ENCODE data around the gene NAA38.
"Not testable (repeated sequence)": the region's sequence is repeated elsewhere in the genome, so short reads cannot be mapped to it uniquely, and the experiment has no call there.

NAA38 gene

DNA sequence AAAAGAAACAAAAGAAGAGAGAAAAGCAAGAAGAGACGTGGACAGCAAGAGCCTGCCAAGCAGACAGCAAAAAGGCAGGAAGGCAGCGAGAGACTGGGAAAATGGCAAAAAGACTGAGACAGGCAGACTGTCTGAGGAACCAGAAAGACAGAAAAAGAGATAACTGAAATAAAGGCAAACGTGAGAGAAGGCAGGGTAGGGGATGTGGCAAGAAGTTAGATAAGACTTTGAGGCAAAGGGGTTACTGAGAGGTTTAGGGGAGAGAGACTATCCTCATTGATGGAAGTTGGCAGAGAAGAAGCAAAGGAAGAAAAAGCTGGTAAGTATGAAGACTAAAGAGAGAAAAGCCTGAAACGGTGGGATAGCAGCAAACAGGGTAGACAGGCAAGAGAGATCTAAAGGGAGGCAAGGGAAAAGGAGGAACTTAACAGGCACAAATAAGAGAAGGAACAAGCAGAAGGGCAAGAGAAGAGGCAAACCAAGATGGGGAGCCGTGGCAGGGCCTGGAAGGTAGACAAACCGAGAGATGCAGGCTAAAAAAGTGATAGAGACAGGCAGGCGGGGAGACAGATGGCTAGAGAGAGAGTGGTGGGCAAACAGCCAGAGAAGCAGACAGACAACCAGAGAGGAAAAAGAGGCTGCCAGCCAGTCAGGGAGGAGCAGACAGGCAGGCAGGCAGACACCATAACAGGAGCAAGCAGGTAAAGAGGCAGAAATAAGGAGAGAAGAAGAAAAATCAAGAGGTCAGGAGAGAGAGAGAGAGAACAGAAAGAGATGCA is 24.1 kb upstream of the NAA38 start:
- DNase-seq: no peak

DNA sequence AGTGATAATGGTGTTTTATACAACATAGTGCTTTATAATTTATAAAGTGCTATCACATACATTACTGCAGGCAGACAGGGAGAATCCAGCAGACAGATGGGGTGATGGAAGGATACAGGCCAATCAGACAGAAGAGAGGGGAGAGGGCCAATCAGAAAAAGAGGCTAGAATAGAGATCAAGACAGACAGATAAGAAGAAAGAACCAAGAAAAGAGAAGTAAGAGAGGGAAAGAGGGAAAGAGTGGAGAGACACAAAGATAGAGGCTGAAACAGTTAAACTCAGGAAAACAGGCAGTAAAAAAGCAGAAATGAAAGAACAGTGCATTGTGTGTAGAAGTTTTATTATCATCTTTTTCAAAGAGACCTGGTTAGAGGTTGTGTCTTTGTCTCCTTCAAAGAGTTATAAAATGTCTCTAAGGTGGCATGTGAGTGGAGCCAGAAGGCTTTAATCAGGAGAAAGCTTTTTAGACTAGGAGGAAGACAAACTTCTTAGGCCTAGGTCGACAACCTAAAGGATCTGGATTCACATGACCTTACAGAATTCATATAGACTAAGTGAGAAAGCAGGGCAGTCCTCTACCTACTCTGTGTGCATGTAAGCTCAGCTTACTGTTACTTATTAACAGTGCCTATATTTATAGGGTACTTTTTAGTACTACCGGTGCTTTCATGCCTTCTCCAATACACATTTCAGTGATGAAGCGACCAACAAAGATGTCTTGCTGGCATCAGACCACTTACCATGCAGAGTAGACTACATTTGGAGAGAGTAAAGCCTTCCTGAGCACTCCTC is 22.9 kb upstream of the NAA38 start:
- no peak for DNase-seq

DNA sequence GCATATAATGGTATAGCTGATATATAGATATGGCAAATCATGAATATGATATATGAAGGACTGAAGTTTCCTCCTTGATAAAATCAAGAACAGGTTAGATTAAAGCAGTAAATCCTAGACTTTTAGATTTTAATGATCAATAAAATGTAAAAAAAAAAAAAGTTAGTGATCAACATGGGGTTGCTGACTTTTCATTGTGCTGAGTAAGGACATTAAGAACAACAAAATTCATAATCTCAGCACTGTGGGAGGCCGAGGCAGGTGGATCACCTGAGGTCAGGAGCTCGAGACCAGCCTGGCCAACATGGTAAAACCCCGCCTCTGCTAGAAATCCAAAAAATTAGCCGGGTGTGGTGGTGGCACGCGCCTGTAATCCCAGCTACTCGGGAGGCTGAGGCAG is 20.9 kb upstream of the NAA38 start:
- no peak for DNase-seq

DNA sequence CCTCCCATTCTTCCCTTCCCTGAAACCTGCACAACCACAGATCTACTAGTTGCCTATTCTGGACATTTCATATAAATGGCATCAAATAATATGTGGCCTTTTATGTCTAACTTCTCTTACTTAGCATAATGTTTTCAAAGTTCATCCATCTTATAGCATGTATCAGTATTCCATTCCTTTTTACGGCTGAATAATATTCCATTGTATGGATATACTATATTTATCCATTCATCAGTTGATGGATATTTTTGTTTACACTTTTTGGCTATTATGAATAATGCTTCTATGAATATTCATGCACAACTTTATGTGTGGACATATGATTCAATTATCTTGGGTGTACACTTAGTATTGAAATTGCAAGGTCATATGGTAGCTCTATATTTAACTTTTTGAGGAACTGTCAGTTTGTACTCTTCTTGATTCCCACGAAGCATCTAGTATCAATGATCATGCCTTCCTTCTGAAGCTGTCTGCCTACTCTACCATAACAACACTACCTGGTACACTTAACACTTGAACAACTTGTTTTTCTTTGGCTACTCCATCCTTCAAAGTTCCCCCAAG is 18.5 kb upstream of the NAA38 start:
- DNase-seq: no peak

DNA sequence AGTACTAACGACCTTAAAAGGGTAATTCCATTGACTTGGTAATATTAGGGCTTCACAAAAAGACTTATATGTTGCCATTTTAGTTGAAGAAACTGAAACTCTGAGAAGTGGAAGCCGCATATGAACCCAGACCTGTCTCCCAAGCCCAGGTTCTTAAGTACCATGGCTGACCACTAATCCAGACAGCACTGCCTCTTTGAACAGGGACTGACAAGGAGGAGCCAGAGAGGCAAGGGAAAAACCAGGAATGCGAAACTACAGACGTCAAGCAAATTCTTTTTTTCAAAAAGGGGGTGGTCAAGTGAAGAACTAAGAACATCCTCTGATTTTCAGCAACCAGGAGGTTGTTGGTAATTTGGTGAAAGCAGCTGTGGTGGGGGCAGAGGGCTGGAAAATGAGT is 15.7 kb upstream of the NAA38 start:
- DNase-seq: no peak

DNA sequence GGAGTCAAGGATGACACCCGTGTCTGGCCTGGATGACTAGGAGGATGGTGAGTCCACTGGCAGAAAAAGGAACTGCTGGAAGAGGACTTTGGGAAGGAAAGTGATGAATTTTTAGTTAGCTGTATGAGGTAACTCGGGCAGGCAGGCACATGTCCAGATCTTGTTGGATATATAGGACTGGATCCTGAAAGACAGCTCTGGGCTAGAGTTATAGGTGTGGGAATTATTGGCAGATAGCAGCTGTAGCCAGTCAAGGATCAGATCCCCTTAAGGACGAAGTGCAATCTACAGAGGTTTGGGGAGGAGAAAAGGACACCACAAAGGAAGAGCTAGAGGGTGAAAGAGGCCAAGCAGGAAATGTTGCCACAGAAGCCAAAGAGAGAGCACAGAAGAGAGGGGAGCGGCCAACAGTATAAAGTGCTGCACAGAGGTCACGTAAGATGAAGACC is 10.5 kb upstream of the NAA38 start:
- DNase-seq: no peak

DNA sequence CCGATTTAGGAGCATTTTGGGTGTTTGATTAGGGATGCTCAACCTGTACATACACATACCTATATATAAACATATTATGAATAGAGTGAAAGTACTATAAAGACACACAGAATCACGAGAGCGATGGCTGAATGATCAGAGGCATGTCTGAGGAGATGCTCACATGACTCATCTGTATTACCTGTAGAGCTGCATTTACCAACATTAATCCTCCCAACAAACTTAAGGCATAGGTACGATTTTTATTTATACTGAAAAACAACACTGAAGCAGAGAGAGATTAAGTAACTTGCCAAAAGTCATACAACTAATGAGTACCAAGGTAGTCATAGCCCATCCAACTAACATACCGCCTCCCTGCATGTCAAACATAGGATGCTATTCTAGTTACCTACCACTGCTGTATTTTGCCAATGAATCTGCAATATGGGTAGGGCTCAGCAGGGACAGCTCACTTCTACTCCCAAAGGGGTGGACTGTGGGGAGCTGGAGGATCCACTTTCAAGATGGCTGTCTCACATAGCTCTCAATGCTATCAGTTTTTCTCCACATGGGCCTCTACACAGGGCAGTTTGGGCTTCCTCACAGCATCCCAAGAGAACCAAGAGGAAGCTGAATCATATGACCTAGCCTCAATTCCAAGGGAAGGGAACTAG is 7.8 kb upstream of the NAA38 start:
- no peak for DNase-seq

DNA sequence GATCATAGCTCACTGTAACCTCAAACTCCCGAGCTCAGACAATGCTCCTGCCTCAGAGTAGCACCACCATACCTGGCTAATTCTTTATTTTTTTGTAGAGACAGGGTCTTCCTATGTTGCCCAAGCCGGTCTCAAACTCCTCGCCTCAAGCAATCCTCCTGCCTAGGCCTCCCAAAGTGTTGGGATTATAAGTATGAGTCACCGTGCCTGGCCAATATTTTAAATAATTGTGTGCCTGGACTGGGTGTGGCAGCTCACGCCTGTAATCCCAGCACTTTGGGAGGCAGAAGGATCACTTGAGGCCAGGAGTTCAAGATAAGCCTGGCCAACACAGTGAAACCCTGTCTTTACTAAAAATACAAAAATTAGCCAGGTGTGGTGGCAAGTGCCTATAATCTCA is 7.0 kb upstream of the NAA38 start:
- not testable (repeated sequence) for DNase-seq

DNA sequence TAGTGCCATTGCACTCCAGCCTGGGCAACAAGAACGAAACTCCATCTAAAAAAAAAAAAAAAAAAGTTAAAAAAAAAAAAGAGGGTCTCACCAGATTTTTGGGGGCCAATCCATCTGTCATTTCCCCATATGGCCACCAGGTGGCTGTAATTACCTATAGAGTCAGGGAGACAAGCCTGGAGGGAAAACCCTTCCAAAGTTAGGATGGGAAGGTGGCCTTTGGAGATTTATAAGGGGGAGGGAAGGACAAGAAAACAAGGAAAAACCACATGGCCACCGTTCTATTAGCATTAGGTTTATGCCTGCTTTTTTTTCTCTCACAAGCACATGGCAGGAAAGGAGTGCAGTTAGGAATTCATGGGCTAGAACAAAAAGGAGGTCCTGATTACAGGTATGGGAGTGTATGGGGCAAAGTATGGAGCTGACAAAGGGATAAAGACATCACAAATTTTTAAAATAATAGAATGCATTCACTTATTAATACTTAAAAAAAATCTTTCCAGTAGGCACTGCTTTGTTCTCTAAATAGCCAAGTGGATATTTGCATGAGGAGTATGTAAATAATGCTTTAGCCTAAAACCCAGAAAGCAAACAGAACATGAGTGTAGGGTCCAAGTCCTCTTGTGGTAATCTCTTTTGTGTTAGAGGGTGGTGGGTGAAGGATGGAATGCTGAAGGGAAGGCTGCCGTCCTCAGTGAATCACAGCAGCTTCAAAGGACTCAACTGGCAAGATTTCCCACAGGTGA is 5.5 kb upstream of the NAA38 start:
- DNase-seq: no peak

DNA sequence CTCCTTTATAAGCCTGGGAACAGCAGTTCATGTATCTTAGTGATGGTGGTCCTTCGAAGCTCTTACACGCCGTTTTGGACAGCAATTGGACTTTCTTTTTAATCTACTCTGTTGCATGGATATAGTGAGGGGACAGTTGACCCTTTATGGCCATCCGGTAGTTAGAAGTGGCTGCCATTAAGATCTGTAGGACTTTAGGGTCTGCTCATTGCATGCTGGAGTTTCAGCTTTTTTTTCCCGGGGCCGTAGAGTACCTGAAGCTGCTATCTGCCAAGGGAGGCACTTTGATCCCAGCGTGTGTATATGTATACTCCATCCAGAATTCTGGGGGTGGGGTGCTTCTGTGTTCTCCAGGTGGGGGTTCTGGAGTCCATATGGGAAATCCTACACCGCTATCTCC is 1.7 kb upstream of the NAA38 start:
- DNase-seq: no peak

DNA sequence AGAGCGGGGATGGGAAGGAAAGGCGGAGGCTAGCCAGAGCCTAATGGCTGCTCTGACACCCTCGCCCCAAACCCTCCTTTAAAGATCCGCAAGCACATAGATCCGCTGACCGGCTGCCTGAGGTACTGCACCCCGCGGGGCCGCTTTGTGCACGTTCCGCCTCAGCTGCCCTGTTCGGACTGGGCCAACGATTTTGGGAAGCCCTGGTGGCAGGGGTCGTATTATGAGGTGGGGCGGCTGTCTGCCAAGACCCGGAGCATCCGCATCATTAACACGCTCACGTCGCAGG is 1.1 kb upstream of the NAA38 start:
- DNase-seq: no peak

DNA sequence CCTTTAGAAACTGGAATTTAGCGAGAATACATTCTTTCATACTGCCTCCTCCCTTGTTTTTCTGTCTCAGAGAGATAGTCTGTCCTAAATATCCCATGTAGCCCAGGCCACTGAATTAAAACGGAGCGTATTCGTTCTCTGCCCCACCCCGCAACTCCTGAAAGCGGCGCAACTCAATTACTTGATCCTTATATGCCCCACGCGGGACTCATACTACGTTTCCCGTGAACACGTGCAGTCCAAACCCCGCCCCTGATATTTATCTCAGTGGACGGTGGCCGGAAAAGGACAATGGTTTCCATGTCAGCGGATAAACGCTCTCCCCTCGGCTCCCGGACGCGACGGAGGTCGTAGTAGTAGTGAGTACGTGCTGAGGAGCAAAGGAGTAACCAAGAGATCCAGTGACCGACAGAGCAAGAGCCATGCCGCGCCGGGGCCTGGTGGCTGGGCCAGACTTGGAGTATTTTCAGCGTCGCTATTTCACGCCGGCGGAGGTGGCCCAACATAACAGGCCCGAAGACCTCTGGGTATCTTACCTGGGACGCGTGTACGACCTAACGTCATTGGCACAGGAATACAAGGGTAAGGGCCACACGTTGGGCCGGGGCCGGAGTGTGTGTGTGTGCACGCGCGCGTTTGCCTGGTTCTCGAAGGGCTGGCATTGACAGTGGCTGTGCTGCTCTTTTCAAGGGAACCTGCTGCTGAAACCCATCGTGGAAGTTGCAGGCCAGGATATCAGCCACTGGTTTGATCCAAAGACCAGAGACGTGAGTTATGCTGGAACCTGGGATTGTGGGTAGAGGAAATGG is 558 bp upstream of the NAA38 start, which contains the start of gene CYB5D1:
Gene CYB5D1 (plus strand): TSS at position 291 of the 809 bp plus-strand sequence. CDS start 132 bp downstream, at position 423.
- DNase-seq: peak; percentile 85

DNA sequence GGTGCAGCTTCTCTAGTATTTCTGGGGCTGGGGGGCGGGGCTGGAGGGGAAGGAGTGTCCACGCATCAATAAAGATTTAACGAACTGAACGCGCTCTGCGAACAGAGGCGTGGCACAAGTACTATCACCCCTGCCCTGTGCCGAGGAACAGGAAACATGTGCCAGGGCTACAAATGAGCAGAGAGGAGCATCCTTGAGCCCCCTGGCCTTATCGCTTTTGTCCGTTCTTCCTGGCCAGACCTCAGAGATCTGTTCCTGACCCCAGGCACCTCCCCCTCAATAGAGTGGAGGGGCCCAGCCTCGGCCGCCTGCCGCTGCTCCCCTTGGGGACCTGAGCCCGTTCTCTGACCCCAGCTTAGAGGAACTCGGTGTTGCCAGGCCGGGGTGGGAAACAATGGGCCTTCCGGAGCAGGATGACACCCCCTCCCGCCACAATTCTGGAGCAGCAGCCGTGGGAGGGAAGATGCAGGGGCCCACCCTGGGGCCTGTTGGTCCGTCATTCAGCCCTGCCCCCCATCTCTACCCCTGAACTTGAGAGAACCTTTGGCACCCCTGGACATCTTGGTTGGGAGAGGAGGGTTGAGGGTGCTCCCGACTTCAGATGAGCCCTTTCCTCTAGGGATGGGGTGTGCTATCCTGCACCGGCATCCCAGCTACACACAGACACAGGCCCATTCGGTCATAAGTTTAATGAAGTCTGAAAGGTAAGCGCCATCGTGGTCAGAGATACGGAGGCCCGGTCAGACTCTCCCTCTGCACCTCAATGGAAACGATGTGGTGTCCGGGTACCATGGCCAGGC is 1.1 kb downstream of the NAA38 start:
- DNase-seq: no peak

DNA sequence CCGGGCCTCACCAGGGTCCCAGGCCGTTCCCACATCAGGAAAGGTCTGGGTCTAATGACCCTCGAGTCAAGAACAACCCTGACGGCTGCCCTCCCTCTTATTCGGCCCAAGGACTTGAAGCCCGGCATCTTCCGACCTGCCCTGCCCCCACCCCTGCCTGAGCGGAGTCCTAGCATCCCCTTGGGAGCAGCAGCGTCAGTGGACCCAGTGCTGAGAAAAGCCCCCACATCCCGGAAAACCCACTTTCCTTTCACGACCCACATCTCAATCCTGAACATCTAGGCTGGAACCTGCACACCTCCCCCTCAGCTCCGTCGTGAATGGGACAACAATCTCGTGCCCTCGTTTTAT is 1.7 kb downstream of the NAA38 start:
- DNase-seq: no peak

DNA sequence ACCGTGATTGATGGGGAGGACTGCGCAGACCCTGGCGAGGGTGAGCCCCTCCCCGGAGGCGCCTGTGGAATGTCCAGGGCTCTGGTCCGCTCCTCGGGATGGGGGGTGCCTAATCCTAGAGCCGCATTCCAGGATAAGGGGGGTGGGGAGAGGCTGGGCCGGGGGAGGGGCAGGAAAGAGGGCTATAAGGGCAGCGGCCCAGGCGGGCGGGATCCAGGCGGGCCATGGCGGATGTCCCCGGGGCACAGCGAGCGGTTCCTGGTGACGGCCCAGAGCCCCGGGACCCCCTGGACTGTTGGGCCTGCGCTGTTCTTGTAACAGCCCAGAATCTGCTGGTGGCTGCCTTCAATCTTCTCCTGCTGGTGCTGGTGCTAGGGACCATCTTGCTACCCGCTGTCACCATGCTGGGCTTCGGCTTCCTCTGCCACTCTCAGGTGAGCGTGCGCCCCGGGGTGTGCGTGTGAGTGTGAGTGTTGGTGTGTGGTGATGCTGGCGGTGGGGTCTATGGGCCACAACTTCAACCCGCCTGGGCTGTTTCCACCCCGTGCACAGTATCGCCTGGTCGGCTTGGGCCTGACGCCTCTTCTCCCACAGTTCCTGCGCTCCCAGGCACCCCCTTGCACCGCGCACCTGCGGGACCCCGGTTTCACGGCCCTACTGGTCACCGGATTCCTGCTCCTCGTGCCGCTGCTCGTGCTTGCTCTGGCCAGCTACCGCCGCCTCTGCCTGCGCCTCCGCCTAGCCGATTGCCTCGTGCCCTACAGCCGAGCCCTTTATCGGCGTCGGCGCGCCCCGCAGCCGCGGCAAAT is 2.3 kb downstream of the NAA38 start, which contains the start of gene TMEM88:
Gene TMEM88 (plus strand): TSS at position 216 of the 809 bp plus-strand sequence. CDS start 9 bp downstream, at position 225.
- DNase-seq: no peak

DNA sequence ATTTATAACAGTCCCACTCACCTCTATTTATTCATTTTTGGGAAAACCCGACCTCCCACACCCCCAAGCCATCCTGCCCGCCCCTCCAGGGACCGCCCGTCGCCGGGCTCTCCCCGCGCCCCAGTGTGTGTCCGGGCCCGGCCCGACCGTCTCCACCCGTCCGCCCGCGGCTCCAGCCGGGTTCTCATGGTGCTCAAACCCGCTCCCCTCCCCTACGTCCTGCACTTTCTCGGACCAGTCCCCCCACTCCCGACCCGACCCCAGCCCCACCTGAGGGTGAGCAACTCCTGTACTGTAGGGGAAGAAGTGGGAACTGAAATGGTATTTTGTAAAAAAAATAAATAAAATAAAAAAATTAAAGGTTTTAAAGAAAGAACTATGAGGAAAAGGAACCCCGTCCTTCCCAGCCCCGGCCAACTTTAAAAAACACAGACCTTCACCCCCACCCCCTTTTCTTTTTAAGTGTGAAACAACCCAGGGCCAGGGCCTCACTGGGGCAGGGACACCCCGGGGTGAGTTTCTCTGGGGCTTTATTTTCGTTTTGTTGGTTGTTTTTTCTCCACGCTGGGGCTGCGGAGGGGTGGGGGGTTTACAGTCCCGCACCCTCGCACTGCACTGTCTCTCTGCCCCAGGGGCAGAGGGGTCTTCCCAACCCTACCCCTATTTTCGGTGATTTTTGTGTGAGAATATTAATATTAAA is 3.1 kb downstream of the NAA38 start:
- DNase-seq: no peak

DNA sequence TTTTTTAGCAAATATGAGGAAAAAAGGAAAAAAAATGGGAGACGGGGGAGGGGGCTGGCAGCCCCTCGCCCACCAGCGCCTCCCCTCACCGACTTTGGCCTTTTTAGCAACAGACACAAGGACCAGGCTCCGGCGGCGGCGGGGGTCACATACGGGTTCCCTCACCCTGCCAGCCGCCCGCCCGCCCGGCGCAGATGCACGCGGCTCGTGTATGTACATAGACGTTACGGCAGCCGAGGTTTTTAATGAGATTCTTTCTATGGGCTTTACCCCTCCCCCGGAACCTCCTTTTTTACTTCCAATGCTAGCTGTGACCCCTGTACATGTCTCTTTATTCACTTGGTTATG is 3.7 kb downstream of the NAA38 start:
- DNase-seq: no peak

DNA sequence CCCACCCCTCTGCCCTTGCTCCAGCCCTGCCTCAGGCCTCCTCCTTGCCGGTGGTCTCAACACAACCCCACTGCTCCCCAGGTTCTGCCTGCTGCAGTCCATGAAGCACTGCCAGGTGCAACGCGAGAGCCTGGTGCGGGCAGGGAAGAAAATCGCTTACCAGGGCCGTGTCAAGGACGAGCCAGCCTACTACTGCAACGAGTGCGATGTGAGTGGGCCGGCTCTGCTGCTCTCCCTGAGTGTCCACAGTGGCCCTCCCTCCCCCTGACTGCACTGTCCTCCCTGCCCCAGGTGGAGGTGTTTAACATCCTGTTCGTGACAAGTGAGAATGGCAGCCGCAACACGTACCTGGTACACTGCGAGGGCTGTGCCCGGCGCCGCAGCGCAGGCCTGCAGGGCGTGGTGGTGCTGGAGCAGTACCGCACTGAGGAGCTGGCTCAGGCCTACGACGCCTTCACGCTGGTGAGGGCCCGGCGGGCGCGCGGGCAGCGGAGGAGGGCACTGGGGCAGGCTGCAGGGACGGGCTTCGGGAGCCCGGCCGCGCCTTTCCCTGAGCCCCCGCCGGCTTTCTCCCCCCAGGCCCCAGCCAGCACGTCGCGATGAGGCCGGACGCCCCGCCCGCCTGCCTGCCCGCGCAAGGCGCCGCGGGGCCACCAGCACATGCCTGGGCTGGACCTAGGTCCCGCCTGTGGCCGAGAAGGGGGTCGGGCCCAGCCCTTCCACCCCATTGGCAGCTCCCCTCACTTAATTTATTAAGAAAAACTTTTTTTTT is 4.3 kb downstream of the NAA38 start:
- no peak for DNase-seq

DNA sequence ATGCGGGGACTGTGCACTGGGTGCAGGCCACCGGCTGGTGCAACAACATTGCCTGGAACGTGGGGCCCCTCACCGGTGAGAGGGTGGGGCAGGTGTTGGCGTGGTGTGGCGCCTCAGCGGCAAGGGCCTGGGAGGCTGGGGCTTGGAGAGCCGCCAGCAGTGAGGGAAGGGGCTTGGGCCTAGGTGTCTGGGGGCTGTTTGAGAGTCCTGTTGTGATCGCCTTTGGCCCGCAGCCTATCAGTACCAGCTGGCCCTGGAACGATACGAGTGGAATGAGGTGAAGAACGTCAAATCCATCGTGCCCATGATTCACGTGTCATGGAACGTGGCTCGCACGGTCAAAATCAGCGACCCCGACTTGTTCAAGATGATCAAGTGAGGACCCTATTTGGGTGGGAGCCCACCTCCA is 5.1 kb downstream of the NAA38 start:
- no peak for DNase-seq
